ENCODE measurements around the gene USP46. TPM values are rescaled to one million over a fixed set of nuclear protein-coding genes. Genes with fewer than 3 reads are reported as not detected.

USP46 gene
- polyA plus RNA-seq, 1 experiment = 12.5 TPM

- no peak for TF ChIP-seq CTCF (IDR thresholded peaks at IDR 0.05; ENCODE audit: insufficient read depth, low read depth, low read length)
- 0 out of 2 replicates have a peak, but pooled peaks cover 1% of the 10 kb centered on the region for H3K36me3 ChIP-seq (ENCODE audit: control insufficient read depth, insufficient read depth, low read length)
- H3K27me3 ChIP-seq (ENCODE audit: control insufficient read depth, insufficient read depth, low read length) = no peaks in the 10 kb centered on the region
- no peak for DNase-seq (ENCODE audit: low read depth)
- ChIA-PET POLR2A (no interaction called here), CTCF (no interaction called here)
- H3K4me3 ChIP-seq (ENCODE audit: low read depth, low read length) = no peak overlapping the region
Measured at GRCh38 chr4:52627876-52628275, 31.2 kb downstream of the USP46 start.

GRCh38 chr4:52625216-52625615 is 33.9 kb downstream of the USP46 start:
- ChIA-PET CTCF (interaction anchor here (1.2 to 1.5 kb wide), 2 partner anchors 8 to 23 kb away, joined by 3 read pairs; no protein-coding TSS in a partner anchor), POLR2A (no interaction called here)
- DNase-seq (ENCODE audit: low read depth) = no peak
- Histone ChIP-seq H3K27me3 (ENCODE audit: control insufficient read depth, insufficient read depth, low read length) (no peaks in the 10 kb centered on the region), H3K36me3 (ENCODE audit: control insufficient read depth, insufficient read depth, low read length) (0 out of 2 replicates have a peak, but pooled peaks cover 1% of the 10 kb centered on the region), H3K4me3 (ENCODE audit: low read depth, low read length) (no peak overlapping the region)
- no peak for TF ChIP-seq CTCF (IDR thresholded peaks at IDR 0.05; ENCODE audit: insufficient read depth, low read depth, low read length)

- no peaks in the 10 kb centered on the region for H3K27me3 ChIP-seq (ENCODE audit: control insufficient read depth, insufficient read depth, low read length)
- no peak overlapping the region for H3K4me3 ChIP-seq (ENCODE audit: low read depth, low read length)
- DNase-seq (ENCODE audit: low read depth) = no peak
- ChIA-PET CTCF (no interaction called here), POLR2A (no interaction called here)
- no peak for TF ChIP-seq CTCF (IDR thresholded peaks at IDR 0.05; ENCODE audit: insufficient read depth, low read depth, low read length)
- peaks cover 1% of the 10 kb centered on the region; the same call in 1 of the 2 replicates for H3K36me3 ChIP-seq (ENCODE audit: control insufficient read depth, insufficient read depth, low read length)
Measured at GRCh38 chr4:52622564-52622963, 36.5 kb downstream of the USP46 start.

GRCh38 chr4:52621567-52621966 is 37.5 kb downstream of the USP46 start:
- POLR2A ChIA-PET = no interaction called here
- DNase-seq (ENCODE audit: low read depth) = no peak
- Histone ChIP-seq H3K4me3 (ENCODE audit: low read depth, low read length) (no peak overlapping the region), H3K27me3 (ENCODE audit: control insufficient read depth, insufficient read depth, low read length) (no peaks in the 10 kb centered on the region), H3K36me3 (ENCODE audit: control insufficient read depth, insufficient read depth, low read length) (peaks cover 1% of the 10 kb centered on the region; the same call in 1 of the 2 replicates)
- CTCF ChIA-PET = no interaction called here
- no peak for TF ChIP-seq CTCF (IDR thresholded peaks at IDR 0.05; ENCODE audit: insufficient read depth, low read depth, low read length)

- CTCF ChIA-PET = interaction anchor here (0.8 to 2.2 kb wide), 2 partner anchors 10 to 24 kb away, joined by 3 to 5 read pairs; no protein-coding TSS in a partner anchor
- TF ChIP-seq CTCF (IDR thresholded peaks at IDR 0.05; ENCODE audit: insufficient read depth, low read depth, low read length) = no peak
- Histone ChIP-seq H3K27me3 (ENCODE audit: control insufficient read depth, insufficient read depth, low read length) (no peaks in the 10 kb centered on the region), H3K4me3 (ENCODE audit: low read depth, low read length) (no peak overlapping the region), H3K36me3 (ENCODE audit: control insufficient read depth, insufficient read depth, low read length) (no peaks in the 10 kb centered on the region; the same call in 1 of the 2 replicates)
- DNase-seq (ENCODE audit: low read depth) = no peak
- POLR2A ChIA-PET = no interaction called here
Measured at GRCh38 chr4:52619591-52619931, 39.5 kb downstream of the USP46 start.

All from BJ (cell line).